HG02678 (cell line): ENCODE results near the gene SUSD6.
A peak's percentile ranks its signal among the peaks of the same experiment; 100 is the strongest.

ENCODE experiments used
- ATAC-seq: cut with Tn5 transposase; IDR thresholded peaks from one replicate; pipeline ENCODE4 v1.9.1; 2021; ENCODE audit warnings: mild to moderate bottlenecking, moderate library complexity; ENCODE audit not compliant: unreplicated experiment

The SUSD6 gene

DNA sequence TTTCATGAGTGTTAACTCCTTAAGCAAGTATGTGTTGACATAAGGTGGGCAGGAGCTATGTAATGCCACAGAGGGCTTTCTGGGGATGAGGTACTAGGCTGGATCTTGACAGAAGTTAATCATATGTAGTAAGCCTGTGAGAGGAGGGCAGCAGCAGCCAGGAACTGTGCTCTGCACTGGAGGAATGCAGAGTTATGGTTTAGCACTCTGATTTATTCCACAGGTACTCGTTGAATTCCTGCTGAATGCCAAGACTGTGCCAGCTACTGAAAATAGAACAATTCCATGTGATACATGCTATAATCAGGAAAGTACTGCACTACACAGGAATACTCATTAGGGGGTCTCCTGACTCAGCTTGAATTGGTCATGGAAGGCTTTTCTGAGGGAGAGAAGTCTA lies 58.7 kb downstream of the SUSD6 start:
- no peak for ATAC-seq

DNA sequence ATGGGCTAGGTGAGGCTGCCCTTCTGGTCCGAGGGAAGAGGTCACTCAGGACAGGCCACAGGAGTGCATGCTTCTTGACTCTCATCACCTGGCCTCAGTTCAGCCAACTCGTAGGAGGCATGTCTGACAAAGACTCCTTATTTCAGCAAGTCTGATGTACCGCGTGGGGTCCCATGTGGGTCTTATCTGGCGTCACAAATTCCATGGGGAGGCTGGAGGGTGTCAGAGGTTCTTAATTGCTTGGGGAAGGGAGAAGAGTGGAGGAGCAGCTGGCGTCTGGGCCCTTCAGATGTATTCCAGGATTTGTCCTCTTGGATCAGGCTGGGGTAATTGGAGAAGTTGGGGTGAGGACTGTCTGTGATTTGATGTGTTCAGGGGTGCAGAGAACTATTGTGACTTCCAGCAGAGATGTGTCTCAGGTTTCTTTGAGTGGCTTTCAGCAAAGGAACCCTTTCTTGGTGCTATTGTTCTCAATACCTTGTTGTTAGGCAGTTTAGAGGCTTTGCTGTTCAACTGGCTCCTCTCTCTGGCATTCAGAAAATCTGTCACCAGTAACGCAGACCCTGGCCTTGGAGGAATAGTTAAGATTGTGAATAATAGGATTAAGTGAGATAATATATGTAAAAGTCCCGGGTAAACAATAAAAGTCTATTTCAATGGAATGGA lies 60.1 kb downstream of the SUSD6 start:
- ATAC-seq = no peak

DNA sequence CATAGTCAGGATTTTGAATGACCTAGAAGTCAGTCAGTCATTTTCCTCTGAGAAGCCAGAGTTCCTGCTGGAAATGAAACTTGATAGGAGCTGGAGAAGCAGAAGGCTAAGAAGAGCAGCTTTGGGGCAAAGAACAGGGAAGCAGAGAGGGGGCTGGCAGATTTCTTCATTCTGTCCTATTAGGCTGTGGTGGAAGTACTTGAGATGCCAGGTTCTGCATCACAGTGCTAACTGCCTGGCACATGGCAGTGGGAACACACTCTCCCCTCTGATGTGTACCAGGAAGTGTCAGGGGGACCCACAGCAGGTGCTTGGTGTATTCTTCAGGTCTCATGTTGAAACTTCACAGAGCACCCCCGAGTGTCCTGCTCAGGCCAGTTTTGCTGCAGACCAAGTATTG lies 61.0 kb downstream of the SUSD6 start:
- no peak for ATAC-seq

DNA sequence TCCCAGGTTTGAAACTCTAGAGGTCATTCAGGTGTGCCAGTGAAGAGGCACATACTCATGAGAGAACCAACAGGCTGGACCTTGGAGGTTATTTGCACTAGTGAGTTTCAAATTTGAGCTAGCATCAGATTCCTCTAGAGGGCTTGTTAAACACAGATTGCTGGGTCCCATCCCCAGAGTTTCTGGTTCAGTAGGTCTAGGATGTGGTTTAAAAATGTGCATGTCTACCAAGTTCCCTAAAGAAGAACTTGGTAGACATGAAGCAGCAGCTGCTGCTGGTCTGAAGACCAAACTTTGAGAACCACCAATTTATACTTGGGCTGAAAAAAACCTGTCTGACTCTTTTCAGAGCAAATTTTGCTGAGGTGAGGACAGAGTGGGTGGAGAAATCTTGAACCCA lies 61.7 kb downstream of the SUSD6 start:
- peak; percentile 37 for ATAC-seq

DNA sequence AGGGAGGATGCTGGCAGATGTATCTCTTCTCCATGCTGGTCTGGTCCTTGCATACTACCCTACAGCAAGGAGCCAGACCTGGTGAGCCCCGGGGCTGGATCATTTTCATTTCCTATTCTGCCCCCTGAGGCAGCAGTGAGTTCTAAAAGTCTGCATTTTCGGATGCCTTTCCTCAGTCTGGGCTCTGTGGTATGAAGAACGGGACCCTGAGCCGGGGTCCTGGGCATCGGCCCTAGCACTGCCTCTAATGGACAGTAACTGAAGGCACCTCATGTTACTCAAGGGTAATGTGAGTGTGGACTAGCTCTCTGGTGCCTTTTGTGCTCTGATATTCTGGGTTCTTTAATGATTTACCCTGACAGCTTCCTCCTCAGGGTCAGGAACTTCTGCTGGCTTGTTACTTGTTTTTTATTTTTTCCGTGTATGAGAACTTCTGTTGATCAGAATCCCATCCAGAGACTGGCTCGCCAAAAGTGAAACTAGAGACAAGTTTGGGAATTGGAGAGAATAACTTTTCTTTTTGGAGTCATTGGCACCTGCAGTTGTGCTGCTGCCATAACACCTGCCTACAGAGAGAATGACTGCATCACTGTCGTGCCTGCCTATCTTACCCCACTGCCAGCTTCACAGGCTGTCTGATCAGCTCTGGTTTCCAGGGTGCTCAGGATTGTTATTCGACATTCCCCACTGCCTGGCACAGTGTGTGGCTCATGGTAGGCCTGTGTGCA lies 62.3 kb downstream of the SUSD6 start:
- ATAC-seq = peak; percentile 11

DNA sequence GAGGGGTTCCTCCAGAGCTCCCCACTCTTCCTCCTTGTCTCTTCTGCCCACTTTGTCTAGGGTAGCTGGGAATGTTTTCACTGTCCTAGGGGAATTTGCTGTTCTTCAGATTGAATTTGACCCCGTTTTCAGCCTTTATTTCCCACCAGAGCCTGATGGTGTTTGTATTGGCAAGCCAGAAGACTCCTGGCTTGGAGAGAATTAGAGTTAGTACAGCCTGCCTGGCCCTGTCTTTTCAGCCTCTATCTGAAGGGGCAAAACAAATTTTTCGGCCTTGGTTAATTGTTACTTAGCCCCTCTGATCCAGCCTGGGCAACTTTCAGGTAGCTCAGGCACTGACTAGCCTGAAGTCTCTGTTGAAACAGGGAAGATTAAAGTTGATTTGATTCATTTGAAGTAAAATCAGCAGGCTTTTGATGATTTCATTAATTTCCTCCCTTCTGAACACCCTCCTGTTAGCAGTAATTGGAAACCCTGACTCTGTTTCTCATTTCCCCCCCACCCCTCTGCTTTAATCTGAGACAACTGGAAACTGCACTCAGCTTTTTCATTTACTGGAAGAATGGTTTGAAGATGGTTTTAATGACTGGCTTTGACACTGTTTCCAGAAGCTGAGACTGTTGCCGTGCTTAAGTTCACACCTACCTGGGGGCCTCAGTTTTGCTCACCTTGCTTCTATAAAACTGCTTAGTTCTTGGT lies 63.3 kb downstream of the SUSD6 start:
- no peak for ATAC-seq

DNA sequence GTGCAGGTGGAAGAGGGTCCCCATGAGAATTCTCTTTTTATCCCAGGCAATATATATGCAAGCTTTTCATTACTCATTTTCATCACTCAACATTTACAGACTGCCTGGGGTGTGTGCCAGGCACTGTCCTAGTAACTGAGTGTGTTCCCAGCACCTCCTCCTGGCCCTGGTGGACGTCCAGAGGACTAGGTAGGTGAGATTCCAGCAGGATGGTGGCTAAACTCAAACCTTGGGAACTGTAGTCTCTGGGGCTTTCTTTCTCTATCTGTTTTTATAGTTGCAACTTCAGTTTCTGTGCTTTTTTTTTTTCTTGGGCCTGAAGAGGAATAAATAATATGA lies 63.8 kb downstream of the SUSD6 start:
- no peak for ATAC-seq

DNA sequence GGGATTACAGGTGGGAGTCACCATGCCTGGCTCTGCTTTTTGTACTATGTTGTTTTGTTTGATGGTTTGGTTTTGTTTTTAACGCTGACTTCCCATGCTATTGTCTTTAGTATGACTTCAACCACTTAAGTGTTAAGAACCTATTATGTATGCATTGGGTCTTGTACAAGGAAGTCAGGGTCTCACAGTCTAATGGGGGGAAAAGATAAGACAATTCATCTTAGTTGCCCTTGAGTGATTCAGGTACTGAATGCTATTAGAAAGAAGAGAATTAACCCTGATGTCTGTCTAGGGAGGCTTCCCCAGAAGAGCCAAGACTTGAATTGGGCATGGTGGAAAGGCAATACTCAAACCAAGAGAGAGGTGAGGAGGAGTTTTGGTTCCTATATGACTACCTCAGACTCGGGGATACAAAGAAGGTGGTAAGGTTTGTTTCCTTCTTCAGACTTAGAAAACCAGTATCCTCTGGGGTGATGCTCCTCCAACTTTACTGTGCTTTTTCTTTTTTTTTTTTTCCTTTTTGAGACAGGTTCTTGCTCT lies 64.6 kb downstream of the SUSD6 start:
- peak; percentile 74 for ATAC-seq

DNA sequence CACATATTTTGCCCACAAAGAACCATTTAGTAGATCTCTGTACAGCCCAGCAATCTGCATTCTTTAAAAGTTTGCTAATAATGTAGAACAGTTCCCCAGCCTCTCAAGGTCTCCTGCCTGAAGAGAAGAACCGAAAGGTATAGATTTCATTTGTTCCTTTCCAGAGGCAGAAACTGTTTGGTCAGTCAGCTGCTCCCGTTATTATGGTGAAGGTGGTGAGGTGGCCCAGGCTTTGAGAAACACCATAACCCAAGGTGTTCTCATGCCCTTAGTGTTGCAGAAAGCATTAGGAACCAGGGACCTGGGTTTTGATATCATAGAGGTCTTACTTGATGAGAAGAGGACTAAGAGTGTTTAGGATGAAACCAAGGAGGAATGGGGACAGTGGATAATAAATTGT lies 65.3 kb downstream of the SUSD6 start:
- no peak for ATAC-seq

DNA sequence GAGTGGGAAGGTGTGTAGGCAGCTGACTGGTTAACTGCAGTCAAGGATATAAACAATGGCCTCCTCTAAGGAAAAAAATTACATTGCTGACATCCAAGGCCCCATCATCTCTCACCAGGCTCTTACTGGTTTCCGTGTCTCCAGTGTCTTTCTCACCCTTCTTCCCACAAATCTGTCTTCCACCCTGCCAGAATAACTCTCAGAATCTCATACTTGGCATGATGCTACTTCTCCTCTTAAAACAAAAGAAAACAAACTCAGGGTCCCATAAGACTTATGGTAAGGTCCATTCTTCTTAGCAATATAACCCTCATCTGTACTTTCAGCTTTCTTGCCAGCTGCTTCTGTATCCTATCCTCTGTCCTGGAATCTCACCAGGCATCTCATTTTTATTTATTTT lies 68.9 kb downstream of the SUSD6 start:
- ATAC-seq = no peak

DNA sequence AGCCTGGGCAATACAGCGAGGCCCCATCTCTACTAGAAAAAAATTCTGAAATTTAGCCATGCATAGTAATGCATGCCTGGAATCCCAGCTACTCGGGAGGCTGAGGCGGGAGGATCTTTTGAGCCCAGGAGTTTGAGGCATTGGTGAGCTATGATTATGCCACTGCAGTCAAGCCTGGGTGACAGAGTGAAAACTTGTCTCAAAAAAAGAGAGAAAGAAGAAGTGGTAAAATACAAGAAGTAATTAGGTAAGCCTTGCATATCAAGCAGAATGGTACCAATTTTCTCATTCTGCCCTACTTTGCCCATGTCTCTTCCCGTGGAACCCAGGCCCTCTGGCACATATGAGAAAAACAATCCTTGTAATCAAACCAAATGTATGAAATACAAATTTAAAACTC lies 70.7 kb downstream of the SUSD6 start:
- no peak for ATAC-seq

DNA sequence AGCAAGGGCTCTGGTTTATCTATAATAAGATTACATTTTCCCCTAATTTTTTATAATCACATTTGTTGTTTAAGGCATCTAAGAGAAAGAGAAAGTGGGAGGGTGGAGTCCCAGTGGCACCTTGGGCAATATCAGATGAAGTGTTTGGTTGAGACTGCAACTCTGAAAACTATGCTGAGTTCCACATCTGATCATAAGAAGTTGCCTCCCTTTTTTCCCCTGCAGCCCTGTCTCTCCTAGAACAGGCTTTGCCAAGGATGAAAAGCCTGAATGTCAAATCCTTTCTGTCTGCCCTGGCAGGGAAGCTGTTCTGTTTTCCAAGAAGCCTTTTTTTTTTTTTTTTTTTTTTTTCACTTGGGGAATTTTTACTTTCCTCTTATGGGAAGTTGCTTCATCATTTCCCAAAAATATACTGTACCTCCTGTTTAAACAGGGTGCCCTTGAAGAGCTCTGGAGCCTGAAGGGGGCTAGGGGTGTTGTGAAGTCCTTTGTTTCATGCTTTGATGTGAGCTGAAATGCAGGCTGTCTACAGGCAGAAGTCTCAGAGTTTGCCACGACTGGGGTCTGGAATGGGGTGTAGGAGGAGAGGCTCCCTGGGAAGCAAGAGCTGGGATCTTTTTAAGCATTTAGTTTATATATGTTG lies 71.3 kb downstream of the SUSD6 start:
- no peak for ATAC-seq

DNA sequence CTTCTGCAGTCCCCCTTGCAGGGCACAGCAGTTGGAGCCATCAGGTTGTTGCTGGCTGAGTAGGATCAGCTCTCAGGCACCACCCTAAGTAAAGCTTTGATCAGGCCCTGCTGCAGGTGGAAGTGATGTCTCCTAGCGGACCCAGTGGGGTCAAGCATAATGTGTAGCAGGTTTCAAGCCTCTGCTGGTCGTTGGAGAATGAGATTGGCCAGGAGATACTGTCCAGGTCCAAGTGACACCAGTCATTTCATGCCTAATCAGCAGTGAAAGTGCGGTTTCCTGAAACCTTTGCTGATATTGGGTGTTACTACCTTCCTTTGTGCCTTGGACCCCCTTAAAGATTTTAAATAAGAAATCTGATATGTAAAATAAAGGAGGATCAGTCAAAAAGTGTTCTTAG lies 72.6 kb downstream of the SUSD6 start:
- ATAC-seq = no peak

DNA sequence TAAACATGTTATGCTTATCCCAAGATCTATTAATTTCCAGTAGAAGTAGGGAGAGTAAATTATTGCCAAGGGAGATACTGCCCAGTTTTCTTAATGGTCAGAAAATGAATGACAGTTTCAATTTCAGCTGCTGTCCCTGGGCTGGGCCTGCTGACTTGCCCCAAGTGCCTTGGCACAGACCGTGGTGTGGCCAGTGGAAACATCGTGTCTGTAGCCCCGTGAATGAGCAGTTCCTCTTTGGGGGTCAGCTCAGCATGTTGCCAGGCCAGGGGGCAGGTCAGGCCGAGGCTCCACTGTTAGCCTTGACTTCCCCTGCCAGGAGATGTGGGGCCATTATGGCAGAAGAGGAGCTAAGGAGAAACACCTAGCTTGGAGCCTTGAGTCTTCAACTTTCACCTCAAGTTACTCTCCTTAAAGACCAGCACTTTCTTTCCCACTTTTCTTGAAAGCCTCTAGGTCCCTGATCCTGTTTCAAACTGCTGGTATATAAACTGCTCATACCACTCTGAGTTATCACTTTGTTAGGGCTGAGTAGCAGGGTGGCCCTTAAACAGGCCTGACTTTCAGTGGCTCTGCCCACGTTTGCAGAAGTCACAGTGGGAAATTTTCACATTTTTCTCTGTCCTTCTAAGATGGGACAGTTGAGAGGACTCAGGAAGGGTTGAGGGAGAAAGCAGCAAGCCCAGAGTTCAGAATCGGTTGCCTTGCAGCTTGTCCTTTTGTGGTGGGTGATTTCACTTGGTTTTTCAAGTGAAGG lies 73.2 kb downstream of the SUSD6 start:
- ATAC-seq = no peak

DNA sequence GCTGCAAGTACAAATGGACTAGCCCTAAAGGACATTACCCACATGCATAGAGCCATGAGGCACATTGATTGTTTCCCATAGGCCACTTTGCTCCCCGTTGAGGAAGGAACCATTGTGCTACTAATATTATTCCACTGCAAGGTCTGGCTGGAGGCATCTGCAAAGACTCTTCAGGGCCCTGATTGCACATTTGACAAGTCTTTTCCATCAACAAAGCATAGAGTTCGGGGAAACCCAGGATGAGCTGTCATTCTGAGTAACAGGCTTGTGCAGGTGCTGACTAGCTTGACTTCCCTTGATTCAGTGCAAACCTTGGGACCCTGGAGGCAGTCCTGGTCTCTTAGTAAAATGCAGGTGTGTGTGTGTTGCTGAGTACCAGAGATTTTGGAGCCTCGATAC lies 73.8 kb downstream of the SUSD6 start:
- ATAC-seq = no peak

DNA sequence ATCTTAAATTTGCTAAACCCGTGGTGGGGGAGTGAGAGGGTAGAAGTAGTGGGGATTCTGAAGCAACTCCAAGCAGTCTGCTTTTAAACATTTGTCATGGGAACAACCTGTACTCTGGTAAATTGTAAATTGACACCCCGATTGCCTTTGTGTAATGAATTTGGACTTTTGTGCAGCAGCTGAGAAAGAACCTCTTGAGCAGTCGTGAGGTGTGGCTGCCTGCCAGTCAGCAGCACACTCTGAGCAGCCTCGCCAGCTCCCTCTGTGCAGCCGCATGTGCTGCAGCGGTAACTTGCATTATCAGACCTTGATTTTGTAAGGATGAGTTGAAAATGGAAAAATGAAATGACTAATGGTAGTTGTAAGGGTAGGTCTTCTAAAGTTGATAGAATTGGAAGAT lies 74.3 kb downstream of the SUSD6 start:
- ATAC-seq = no peak

DNA sequence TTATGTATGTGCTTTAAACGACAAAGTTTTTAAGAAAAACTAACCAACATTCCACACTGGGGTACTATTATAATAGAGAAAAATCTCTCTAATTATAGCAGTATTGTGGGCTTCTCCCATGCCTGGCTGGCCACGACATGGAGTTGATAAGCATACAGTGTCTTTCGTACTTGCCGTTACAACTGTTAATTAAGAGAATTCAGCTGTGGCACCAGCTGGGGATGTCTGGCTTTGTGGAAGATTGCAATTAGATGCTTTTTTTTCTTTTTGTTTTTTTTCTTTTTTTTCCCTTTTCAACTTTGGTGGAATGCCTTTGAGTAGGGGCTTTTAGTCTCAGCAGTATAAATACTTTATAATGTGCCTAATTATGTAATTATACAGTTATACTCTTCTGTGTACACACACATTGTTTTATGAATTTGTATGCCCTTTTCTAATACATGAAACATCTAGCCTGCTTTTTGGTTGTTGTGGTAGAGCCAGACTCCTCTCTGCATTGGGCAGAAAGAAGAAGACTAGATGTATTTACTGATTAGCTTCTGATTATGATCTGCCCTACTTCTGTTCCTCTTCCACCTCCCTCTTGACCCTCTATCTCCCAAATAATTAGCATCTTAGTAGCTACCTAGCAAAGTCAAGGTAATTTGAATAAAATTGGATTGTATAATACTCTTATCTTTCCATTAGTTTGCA lies 76.4 kb downstream of the SUSD6 start:
- no peak for ATAC-seq

DNA sequence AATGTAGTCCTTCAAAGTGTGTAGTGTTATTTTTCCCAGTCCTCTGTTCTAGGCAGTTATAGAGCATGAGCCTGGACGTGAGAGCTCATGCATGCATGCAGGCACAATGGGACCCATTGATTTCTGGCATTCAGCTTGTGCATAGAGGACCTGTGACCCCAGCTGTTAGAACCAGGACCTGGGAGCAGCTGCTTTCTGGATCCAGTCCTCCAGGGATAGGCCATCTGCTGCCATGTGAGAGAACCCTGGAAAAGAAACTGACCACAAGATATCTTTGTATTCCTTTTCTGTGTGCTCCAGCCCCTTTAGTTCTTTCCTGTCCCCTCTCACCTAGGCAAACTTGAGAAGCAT lies 76.9 kb downstream of the SUSD6 start:
- ATAC-seq = no peak

DNA sequence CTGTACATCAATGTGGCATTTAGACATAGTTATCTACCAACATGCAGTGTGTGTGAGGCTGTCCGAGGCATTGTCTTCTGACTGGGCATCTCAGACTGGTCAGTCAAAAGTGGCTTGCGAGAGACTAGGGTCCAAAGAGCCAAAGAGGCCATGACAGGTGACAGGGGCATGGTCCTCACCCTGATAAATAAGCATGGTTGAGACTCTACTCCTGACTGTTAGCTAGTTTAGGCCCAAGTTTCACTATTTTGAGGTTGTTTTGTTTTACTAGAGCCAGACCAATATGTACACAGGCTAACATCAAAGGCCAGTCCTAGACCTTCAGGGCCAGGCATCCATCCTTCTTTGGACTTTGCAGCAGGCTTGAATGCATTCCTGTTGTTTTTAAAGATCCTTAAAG lies 78.6 kb downstream of the SUSD6 start:
- ATAC-seq = no peak

DNA sequence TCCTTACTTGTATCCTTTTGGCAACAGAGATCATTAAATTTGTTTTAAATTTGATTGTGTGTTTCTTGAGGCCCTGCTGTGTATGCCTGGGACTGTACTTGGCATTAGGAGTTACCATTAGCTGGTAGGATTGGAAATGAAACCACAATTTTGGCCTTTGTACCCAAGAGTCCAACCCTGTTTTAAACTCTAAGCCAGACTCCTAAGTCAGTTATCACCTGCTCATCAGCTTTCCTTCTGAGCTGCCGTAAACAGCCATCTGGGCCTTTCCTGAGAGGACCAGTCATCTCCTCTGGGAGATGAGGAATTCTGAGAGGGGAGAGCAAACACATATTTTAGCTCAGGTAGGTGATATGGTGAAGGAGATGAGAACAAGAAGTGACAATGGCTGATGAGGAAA lies 81.2 kb downstream of the SUSD6 start:
- no peak for ATAC-seq
